Neural cell (in vitro differentiated cells): Measurements from ENCODE around the gene ASTN1. TPM values are rescaled to one million over a fixed set of nuclear protein-coding genes. Genes with fewer than 3 reads are reported as not detected.

Experiments used
- H2AFZ ChIP-seq: fragments of 200-600, 300-800 bp; sonication (generic), shearing (Covaris generic); 2 replicates; pipeline ENCODE4 v1.6.0; 2014; ENCODE audit warnings: low read depth, mild to moderate bottlenecking, antibody characterized with exemption, low read length, moderate library complexity
- H3F3A ChIP-seq: fragments of 200-600 bp; shearing (Covaris generic); 2 replicates; pipeline ENCODE4 v1.6.1; 2016; ENCODE audit warnings: mild to moderate bottlenecking, moderate library complexity, mixed read lengths, antibody characterized with exemption, low read length; ENCODE audit not compliant: insufficient read depth, poor library complexity, severe bottlenecking
- H3K27ac ChIP-seq: fragments of 200-600, 300-800 bp; sonication (generic), shearing (Covaris generic); 2 replicates; pipeline ENCODE4 v1.5.1; 2014; ENCODE audit warnings: mild to moderate bottlenecking, low read length, moderate library complexity
- H3K27me3 ChIP-seq: fragments of 300-800, 200-600 bp; sonication (generic), shearing (Covaris generic); 2 replicates; pipeline ENCODE4 v1.6.0; 2014; ENCODE audit warnings: mild to moderate bottlenecking, low read depth, low read length, moderate library complexity; ENCODE audit not compliant: insufficient read depth
- H3K36me3 ChIP-seq: fragments of 300-800, 200-600 bp; sonication (generic), shearing (Covaris generic); 2 replicates; pipeline ENCODE4 v1.5.1; 2014; ENCODE audit warnings: mild to moderate bottlenecking, antibody characterized with exemption, low read length, moderate library complexity; ENCODE audit not compliant: insufficient read depth
- H3K4me2 ChIP-seq: fragments of 300-800, 200-600 bp; sonication (generic), shearing (Covaris generic); 2 replicates; pipeline ENCODE4 v1.6.0; 2014; ENCODE audit warnings: mild to moderate bottlenecking, low read length
- H3K4me3 ChIP-seq: fragments of 300-800, 200-600 bp; sonication (generic), shearing (Covaris generic); 2 replicates; pipeline ENCODE4 v1.5.1; 2014; ENCODE audit warnings: mild to moderate bottlenecking, low read length, moderate library complexity
- H3K79me2 ChIP-seq: fragments of 200-600 bp; shearing (Covaris generic); replicated peaks from 2 replicates; pipeline ENCODE4 v1.6.0; 2014; ENCODE audit warnings: mild to moderate bottlenecking, low read length, moderate library complexity; ENCODE audit not compliant: insufficient read depth
- H3K9ac ChIP-seq: fragments of 300-800, 200-600 bp; sonication (generic), shearing (Covaris generic); 2 replicates; pipeline ENCODE4 v1.6.1; 2016; ENCODE audit warnings: mild to moderate bottlenecking, low read length, mixed read lengths
- H3K9me2 ChIP-seq: fragments of 200-600 bp; shearing (Covaris generic); 2 replicates; pipeline ENCODE4 v1.6.1; 2016; ENCODE audit warnings: mild to moderate bottlenecking, low read length, mixed read lengths; ENCODE audit not compliant: insufficient read depth
- H3K9me3 ChIP-seq: fragments of 200-600, 300-800 bp; sonication (generic), shearing (Covaris generic); 2 replicates; pipeline ENCODE4 v1.6.1; 2016; ENCODE audit warnings: mild to moderate bottlenecking, mixed run types, low read length, moderate library complexity, mixed read lengths
- H4K20me1 ChIP-seq: fragments of 200-600 bp; shearing (Covaris generic); 2 replicates; pipeline ENCODE4 v1.6.1; 2016; ENCODE audit warnings: mild to moderate bottlenecking, mixed run types; ENCODE audit not compliant: insufficient read depth
- CTCF ChIP-seq: fragments of 450-650 bp; IDR thresholded peaks from 2 replicates; pipeline ENCODE4 v1.5.1; 2014; ENCODE audit warnings: antibody characterized with exemption, mild to moderate bottlenecking, moderate library complexity; ENCODE audit not compliant: poor library complexity, severe bottlenecking
- EP300 ChIP-seq: fragments of 450-650 bp; conservative IDR thresholded peaks from 2 replicates; pipeline ENCODE4 v1.6.1; 2014; ENCODE audit warnings: antibody characterized with exemption, mild to moderate bottlenecking, moderate library complexity; ENCODE audit not compliant: poor library complexity, severe bottlenecking
- EZH2 ChIP-seq: fragments of 200-600, 300-800 bp; shearing (Covaris generic), sonication (generic); IDR thresholded peaks from 2 replicates; pipeline ENCODE4 v1.6.1; 2014; ENCODE audit warnings: antibody characterized with exemption, low read length, borderline replicate concordance, mild to moderate bottlenecking; ENCODE audit not compliant: insufficient read depth, poor library complexity, severe bottlenecking
- MXI1 ChIP-seq: fragments of 450-650 bp; conservative IDR thresholded peaks from 2 replicates; pipeline ENCODE4 v1.6.1; 2014; ENCODE audit warnings: antibody characterized with exemption, mild to moderate bottlenecking; ENCODE audit not compliant: poor library complexity, severe bottlenecking
- POLR2AphosphoS5 ChIP-seq: IDR thresholded peaks from 2 replicates; pipeline ENCODE4 v1.6.1; 2012
- RAD21 ChIP-seq: fragments of 450-650 bp; conservative IDR thresholded peaks from 2 replicates; pipeline ENCODE4 v1.6.1; 2014; ENCODE audit warnings: antibody characterized with exemption, mild to moderate bottlenecking, moderate library complexity
- REST ChIP-seq: IDR thresholded peaks from 2 replicates; pipeline ENCODE4 v1.6.1; 2012; ENCODE audit warnings: borderline replicate concordance
- SMC3 ChIP-seq: fragments of 450-650 bp; conservative IDR thresholded peaks from 2 replicates; pipeline ENCODE4 v1.6.1; 2014; ENCODE audit warnings: antibody characterized with exemption, mild to moderate bottlenecking, moderate library complexity; ENCODE audit not compliant: poor library complexity
- TAF1 ChIP-seq: IDR thresholded peaks from 2 replicates; pipeline ENCODE4 v1.6.1; 2012; ENCODE audit warnings: low read depth
- polyA plus RNA-seq: library from polyadenylated mRNA; depleted of rRNA; stranded (reverse); fragments of >200 nt; gene quantifications from 2 replicates; pipeline ENCODE4 v1.2.3, GENCODE V29; 2014

Gene ASTN1
- polyA plus RNA-seq, 1 donor from 2014 or later: 33.4 TPM

GRCh38 chr1:176816232-176816631 lies 348.3 kb downstream of the ASTN1 start:
- no peak overlapping the region for H3K9ac ChIP-seq
- no peak overlapping the region for H3K27ac ChIP-seq
- no peaks in the 10 kb centered on the region for H3K9me2 ChIP-seq
- H3K27me3 ChIP-seq: no peaks in the 10 kb centered on the region
- H3F3A ChIP-seq: no peaks in the 10 kb centered on the region
- TF ChIP-seq MXI1 (no peak), POLR2AphosphoS5 (no peak), EZH2 (no peak), RAD21 (no peak), EP300 (no peak), SMC3 (no peak), REST (no peak), CTCF (no peak), TAF1 (no peak)
- H3K79me2 ChIP-seq: no peaks in the 10 kb centered on the region
- H4K20me1 ChIP-seq: no peaks in the 10 kb centered on the region
- H3K36me3 ChIP-seq: no peaks in the 10 kb centered on the region
- no peak overlapping the region for H3K4me3 ChIP-seq
- H2AFZ ChIP-seq: no peak overlapping the region
- no peak overlapping the region for H3K4me2 ChIP-seq
- no peaks in the 10 kb centered on the region for H3K9me3 ChIP-seq

- Histone ChIP-seq H3K9ac (no peak overlapping the region), H3K4me3 (no peak overlapping the region), H3K9me3 (no peaks in the 10 kb centered on the region), H3K36me3 (no peaks in the 10 kb centered on the region), H3K27me3 (no peaks in the 10 kb centered on the region), H4K20me1 (no peaks in the 10 kb centered on the region), H2AFZ (no peak overlapping the region), H3K9me2 (no peaks in the 10 kb centered on the region), H3K4me2 (no peak overlapping the region), H3F3A (no peaks in the 10 kb centered on the region), H3K27ac (no peak overlapping the region), H3K79me2 (no peaks in the 10 kb centered on the region)
- TF ChIP-seq REST (no peak), SMC3 (no peak), TAF1 (no peak), MXI1 (no peak), EP300 (no peak), CTCF (no peak), EZH2 (no peak), POLR2AphosphoS5 (no peak), RAD21 (no peak)
These were observed 348.9 kb downstream of the ASTN1 start for GRCh38 chr1:176815621-176816020.
